HEK293 (cell line): ENCODE measurements around the gene EHD1.

Source experiments
- CTCF ChIA-PET: fragments of 350-600 bp; formaldehyde crosslinking; extraction: SDS; loops from one replicate; lab custom pipeline; 2021; ENCODE audit warnings: antibody characterized with exemption; lab: Yijun Ruan, JAX
- POLR2A ChIA-PET: fragments of 300-600 bp; formaldehyde crosslinking; extraction: SDS; loops from one replicate; lab custom pipeline; 2020; ENCODE audit warnings: antibody characterized with exemption, inconsistent platforms; lab: Yijun Ruan, JAX
- H3K27ac ChIP-seq: fragments of 200-500 bp; sonication (Bioruptor generic); 2 replicates; pipeline ENCODE4 v1.5.1; 2014; ENCODE audit warnings: low read depth, low read length, control low read depth, inconsistent platforms; ENCODE audit errors: extremely low read depth
- H3K36me3 ChIP-seq, 2 experiments: fragments of 200-500 bp in 1 of 2; sonication (Bioruptor generic) in 1 of 2; 1 replicate in 1 of 2; 2 replicates in 1 of 2; pipeline ENCODE4 v1.5.1; 2014 to 2017; ENCODE audit warnings: inconsistent platforms in 2 of 2, low read length in 2 of 2; ENCODE audit not compliant: control insufficient read depth in 2 of 2, insufficient read depth in 1 of 2
- H3K4me1 ChIP-seq: fragments of 200-500 bp; sonication (Bioruptor generic); 2 replicates; pipeline ENCODE4 v1.5.1; 2014; ENCODE audit warnings: mild to moderate bottlenecking, low read length, inconsistent platforms; ENCODE audit not compliant: control insufficient read depth, insufficient read depth
- H3K4me3 ChIP-seq: 2 replicates; pipeline ENCODE4 v1.5.1; 2011; ENCODE audit warnings: low read depth, mild to moderate bottlenecking, control low read depth, low read length, moderate library complexity
- H3K9me3 ChIP-seq: fragments of 200-500 bp; sonication (Bioruptor generic); 2 replicates; pipeline ENCODE4 v1.5.1; 2014; ENCODE audit warnings: low read depth, low read length, inconsistent platforms; ENCODE audit not compliant: control insufficient read depth, insufficient read depth
- KLF8 ChIP-seq: fragments of 450-650 bp; formaldehyde crosslinking; IDR thresholded peaks from 2 replicates; pipeline ENCODE4 v1.5.1; 2016; ENCODE audit warnings: missing biosample characterization, missing genetic modification characterization
- KLF9 ChIP-seq: fragments of 450-650 bp; formaldehyde crosslinking; IDR thresholded peaks from 2 replicates; pipeline ENCODE4 v1.5.1; 2016; ENCODE audit warnings: missing biosample characterization, missing genetic modification characterization, low read depth
- PATZ1 ChIP-seq: fragments of 450-650 bp; formaldehyde crosslinking; IDR thresholded peaks from 2 replicates; pipeline ENCODE4 v1.5.1; 2016; ENCODE audit warnings: missing biosample characterization, missing genetic modification characterization
- RBAK ChIP-seq: fragments of 450-650 bp; formaldehyde crosslinking; IDR thresholded peaks from 2 replicates; pipeline ENCODE4 v1.5.1; 2016; ENCODE audit warnings: missing biosample characterization, missing genetic modification characterization
- SP3 ChIP-seq: fragments of 450-650 bp; formaldehyde crosslinking; IDR thresholded peaks from 2 replicates; pipeline ENCODE4 v1.5.1; 2016; ENCODE audit warnings: missing biosample characterization, missing genetic modification characterization
- SP7 ChIP-seq: fragments of 450-650 bp; formaldehyde crosslinking; IDR thresholded peaks from 2 replicates; pipeline ENCODE4 v1.5.1; 2016; ENCODE audit warnings: missing biosample characterization, missing genetic modification characterization
- ZBTB17 ChIP-seq: fragments of 450-650 bp; formaldehyde crosslinking; IDR thresholded peaks from 2 replicates; pipeline ENCODE4 v1.5.1; 2016; ENCODE audit warnings: missing biosample characterization, missing genetic modification characterization
- ZBTB48 ChIP-seq: fragments of 450-650 bp; formaldehyde crosslinking; IDR thresholded peaks from 2 replicates; pipeline ENCODE4 v1.5.1; 2016; ENCODE audit warnings: missing biosample characterization, missing genetic modification characterization
- ZNF169 ChIP-seq: fragments of 450-650 bp; formaldehyde crosslinking; IDR thresholded peaks from 2 replicates; pipeline ENCODE4 v1.5.1; 2016; ENCODE audit warnings: missing biosample characterization, missing genetic modification characterization
- ZNF24 ChIP-seq: fragments of 450-650 bp; formaldehyde crosslinking; IDR thresholded peaks from 2 replicates; pipeline ENCODE4 v1.5.1; 2016; ENCODE audit warnings: missing biosample characterization, missing genetic modification characterization
- ZNF350 ChIP-seq: fragments of 450-650 bp; formaldehyde crosslinking; IDR thresholded peaks from 2 replicates; pipeline ENCODE4 v1.5.0; 2017; ENCODE audit warnings: missing biosample characterization, mild to moderate bottlenecking, missing genetic modification characterization
- ZNF529 ChIP-seq: fragments of 450-650 bp; formaldehyde crosslinking; IDR thresholded peaks from 2 replicates; pipeline ENCODE4 v1.5.1; 2017; ENCODE audit warnings: missing genetic modification characterization, missing biosample characterization; ENCODE audit not compliant: insufficient replicate concordance
- ZNF580 ChIP-seq: fragments of 450-650 bp; formaldehyde crosslinking; IDR thresholded peaks from 2 replicates; pipeline ENCODE4 v1.5.1; 2016; ENCODE audit warnings: missing biosample characterization, missing genetic modification characterization
- ZNF585B ChIP-seq: fragments of 450-650 bp; formaldehyde crosslinking; IDR thresholded peaks from 2 replicates; pipeline ENCODE4 v1.5.1; 2016; ENCODE audit warnings: missing biosample characterization, missing genetic modification characterization
- ZNF623 ChIP-seq: fragments of 450-650 bp; formaldehyde crosslinking; IDR thresholded peaks from 2 replicates; pipeline ENCODE4 v1.5.1; 2016; ENCODE audit warnings: missing biosample characterization, missing genetic modification characterization
- ZNF639 ChIP-seq: fragments of 450-650 bp; formaldehyde crosslinking; IDR thresholded peaks from 2 replicates; pipeline ENCODE4 v1.5.1; 2016; ENCODE audit warnings: missing biosample characterization, missing genetic modification characterization
- ZSCAN23 ChIP-seq: fragments of 450-650 bp; formaldehyde crosslinking; IDR thresholded peaks from 2 replicates; pipeline ENCODE4 v1.5.1; 2016; ENCODE audit warnings: missing biosample characterization, missing genetic modification characterization
- TF ChIP-seq, protein P1 (sequence below): fragments of 450-650 bp; formaldehyde crosslinking; IDR thresholded peaks from 2 replicates; pipeline ENCODE4 v1.5.1; 2016; ENCODE audit warnings: missing biosample characterization, missing genetic modification characterization
- TF ChIP-seq, protein P2 (sequence below): fragments of 450-650 bp; formaldehyde crosslinking; IDR thresholded peaks from 2 replicates; pipeline ENCODE4 v1.5.1; 2016; ENCODE audit warnings: missing biosample characterization, missing genetic modification characterization

Gene EHD1

DNA sequence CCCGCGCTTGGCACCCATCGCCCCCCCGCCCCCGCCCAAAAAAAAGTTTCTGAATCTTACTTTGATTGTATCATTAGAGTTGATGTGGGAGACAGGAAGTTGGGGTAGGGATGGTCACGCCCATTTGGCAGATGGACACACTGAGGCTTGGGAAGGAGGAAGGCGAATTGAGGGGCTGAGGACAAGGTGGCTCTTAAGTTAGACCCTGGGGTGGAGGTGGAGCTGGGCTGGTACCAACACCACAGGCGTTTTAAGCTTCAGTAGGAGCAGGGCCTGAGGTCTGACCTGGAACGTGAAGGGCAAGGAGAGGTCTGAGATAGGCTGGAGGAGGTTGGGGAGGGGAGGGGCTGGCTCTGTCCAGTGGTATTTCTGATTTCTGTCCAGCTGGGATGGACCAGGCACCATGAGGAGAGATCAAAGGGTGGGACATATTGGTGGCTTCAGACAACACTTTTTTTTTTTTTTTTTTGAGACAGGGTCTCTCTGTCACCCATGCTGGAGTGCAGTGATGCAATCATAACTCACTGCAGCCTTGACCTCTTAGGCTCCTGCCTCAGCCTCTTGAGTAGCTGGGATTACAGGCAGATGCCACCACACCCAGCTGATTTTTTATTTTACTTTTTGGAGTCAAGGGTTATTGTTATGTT is 33.2 kb downstream of the EHD1 start:
- no peaks in the 10 kb centered on the region for H3K9me3 ChIP-seq
- no peak overlapping the region for H3K4me3 ChIP-seq
- ChIA-PET POLR2A (interaction anchor here (0.8 kb wide), 1 partner anchor 84 kb away, joined by 3 read pairs; no protein-coding TSS in a partner anchor), CTCF (interaction anchor here (0.6 to 8.0 kb wide), 9 partner anchors 10 to 322 kb away, joined by 3 to 111 read pairs (median 7); partner anchors contain the start of gene BATF2)
- H3K4me1 ChIP-seq: no peaks in the 10 kb centered on the region; the same call in 1 of the 2 replicates
- no peak overlapping the region for H3K27ac ChIP-seq
- H3K36me3 ChIP-seq: no peaks in the 10 kb centered on the region
- TF ChIP-seq ZNF585B (tag by site-specific recombination): no peak
- 0 out of 2 replicates have a peak, but pooled peaks have one; percentile 39 for TF ChIP-seq ZSCAN23 (tag by site-specific recombination)
- TF ChIP-seq, protein P1, sequence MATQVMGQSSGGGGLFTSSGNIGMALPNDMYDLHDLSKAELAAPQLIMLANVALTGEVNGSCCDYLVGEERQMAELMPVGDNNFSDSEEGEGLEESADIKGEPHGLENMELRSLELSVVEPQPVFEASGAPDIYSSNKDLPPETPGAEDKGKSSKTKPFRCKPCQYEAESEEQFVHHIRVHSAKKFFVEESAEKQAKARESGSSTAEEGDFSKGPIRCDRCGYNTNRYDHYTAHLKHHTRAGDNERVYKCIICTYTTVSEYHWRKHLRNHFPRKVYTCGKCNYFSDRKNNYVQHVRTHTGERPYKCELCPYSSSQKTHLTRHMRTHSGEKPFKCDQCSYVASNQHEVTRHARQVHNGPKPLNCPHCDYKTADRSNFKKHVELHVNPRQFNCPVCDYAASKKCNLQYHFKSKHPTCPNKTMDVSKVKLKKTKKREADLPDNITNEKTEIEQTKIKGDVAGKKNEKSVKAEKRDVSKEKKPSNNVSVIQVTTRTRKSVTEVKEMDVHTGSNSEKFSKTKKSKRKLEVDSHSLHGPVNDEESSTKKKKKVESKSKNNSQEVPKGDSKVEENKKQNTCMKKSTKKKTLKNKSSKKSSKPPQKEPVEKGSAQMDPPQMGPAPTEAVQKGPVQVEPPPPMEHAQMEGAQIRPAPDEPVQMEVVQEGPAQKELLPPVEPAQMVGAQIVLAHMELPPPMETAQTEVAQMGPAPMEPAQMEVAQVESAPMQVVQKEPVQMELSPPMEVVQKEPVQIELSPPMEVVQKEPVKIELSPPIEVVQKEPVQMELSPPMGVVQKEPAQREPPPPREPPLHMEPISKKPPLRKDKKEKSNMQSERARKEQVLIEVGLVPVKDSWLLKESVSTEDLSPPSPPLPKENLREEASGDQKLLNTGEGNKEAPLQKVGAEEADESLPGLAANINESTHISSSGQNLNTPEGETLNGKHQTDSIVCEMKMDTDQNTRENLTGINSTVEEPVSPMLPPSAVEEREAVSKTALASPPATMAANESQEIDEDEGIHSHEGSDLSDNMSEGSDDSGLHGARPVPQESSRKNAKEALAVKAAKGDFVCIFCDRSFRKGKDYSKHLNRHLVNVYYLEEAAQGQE: no peak
- peak; percentile 84 for TF ChIP-seq ZNF639 (tag by site-specific recombination)
- TF ChIP-seq KLF9 (tag by site-specific recombination): 0 out of 2 replicates have a peak, but pooled peaks have one; percentile 8
- TF ChIP-seq ZNF350: no peak
- no peak for TF ChIP-seq ZNF169
- no peak for TF ChIP-seq ZNF529 (tag by site-specific recombination)
- TF ChIP-seq PATZ1 (tag by site-specific recombination): peak; percentile 38; the same call in 1 of the 2 replicates
- TF ChIP-seq SP7 (tag by site-specific recombination): peak; percentile 41; the same call in 1 of the 2 replicates
- no peak for TF ChIP-seq RBAK
- no peak for TF ChIP-seq ZBTB48 (tag by site-specific recombination)
- peak; percentile 26; the same call in 1 of the 2 replicates for TF ChIP-seq ZNF623
- peak; percentile 69; the same call in 1 of the 2 replicates for TF ChIP-seq ZNF24
- TF ChIP-seq ZBTB17 (tag by site-specific recombination): no peak
- 0 out of 2 replicates have a peak, but pooled peaks have one; percentile 18 for TF ChIP-seq KLF8 (tag by site-specific recombination)
- peak; percentile 7; the same call in 1 of the 2 replicates for TF ChIP-seq SP3 (tag by site-specific recombination)
- TF ChIP-seq, protein P2, sequence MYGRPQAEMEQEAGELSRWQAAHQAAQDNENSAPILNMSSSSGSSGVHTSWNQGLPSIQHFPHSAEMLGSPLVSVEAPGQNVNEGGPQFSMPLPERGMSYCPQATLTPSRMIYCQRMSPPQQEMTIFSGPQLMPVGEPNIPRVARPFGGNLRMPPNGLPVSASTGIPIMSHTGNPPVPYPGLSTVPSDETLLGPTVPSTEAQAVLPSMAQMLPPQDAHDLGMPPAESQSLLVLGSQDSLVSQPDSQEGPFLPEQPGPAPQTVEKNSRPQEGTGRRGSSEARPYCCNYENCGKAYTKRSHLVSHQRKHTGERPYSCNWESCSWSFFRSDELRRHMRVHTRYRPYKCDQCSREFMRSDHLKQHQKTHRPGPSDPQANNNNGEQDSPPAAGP: 0 out of 2 replicates have a peak, but pooled peaks have one; percentile 23
- TF ChIP-seq ZNF580 (tag by site-specific recombination): peak; percentile 76
